Activated CD8-positive, alpha-beta memory T cell treated with anti-CD3 and anti-CD28 coated beads for 48 hours (primary cell): Measurements from ENCODE around the gene AOX1.
"Not testable (repeated sequence)": the region's sequence is repeated elsewhere in the genome, so short reads cannot be mapped to it uniquely, and the experiment has no call there.

Experiments
- DNase-seq, 3 experiments: peaks; one replicate each; pipeline ENCODE4 v3.0.0-alpha.2; 2020; ENCODE audit warnings: low read depth in 2 of 3, low spot score in 2 of 3

AOX1 gene

GRCh38 chr2:200602584-200602983 is 16.8 kb downstream of the AOX1 start:
- no peak for DNase-seq

DNA sequence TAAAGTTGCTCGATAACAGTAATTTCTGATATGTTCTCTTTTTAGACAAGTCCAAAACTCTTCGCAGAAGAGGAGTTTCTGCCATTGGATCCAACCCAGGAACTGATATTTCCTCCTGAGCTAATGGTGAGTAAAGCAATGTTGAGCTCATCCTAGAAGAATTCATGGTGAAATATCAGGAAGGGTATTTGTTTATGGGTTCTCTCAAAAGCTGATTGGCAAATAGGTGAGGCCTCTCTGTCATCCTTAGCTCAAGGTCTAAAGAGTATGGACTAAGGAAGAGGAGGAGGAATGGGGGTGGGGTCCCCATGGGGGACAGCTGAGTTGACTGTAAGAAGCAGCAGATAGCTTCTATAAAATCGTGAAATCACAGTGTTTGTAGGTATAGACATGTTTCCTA is 18.2 kb downstream of the AOX1 start:
- DNase-seq = no peak

GRCh38 chr2:200604571-200605255 is 18.9 kb downstream of the AOX1 start:
- no peak for DNase-seq

DNA sequence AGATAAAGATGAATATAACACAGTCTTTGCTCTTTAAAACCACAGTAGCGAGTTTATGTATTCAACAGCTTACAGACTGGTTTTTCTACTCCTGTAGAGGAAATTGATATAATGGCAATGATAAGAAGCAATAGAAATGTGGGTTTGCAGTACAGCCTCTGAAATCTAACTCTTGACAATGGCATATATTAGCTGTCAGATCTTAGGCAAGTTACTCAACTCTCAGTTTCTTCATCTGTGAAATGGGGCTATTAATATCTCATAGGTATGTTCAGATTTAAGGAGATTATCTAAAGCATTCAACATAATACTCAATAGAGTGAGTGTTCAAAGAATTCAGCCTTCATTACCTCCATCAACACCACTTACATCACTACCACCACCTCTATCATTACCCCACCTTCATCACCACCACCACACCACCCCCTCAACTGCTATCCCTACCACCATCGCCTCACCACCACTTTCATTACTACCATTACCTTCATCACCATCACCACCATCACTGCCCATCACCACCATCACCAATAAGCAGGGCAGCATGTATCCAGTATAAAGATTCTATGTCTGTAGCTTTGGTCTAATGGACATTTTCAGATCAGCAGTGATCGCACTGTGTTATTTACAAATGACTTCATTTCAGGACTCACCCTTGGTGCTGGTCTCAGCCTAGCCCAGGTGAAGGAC is 22.7 kb downstream of the AOX1 start:
- no peak for DNase-seq

DNA sequence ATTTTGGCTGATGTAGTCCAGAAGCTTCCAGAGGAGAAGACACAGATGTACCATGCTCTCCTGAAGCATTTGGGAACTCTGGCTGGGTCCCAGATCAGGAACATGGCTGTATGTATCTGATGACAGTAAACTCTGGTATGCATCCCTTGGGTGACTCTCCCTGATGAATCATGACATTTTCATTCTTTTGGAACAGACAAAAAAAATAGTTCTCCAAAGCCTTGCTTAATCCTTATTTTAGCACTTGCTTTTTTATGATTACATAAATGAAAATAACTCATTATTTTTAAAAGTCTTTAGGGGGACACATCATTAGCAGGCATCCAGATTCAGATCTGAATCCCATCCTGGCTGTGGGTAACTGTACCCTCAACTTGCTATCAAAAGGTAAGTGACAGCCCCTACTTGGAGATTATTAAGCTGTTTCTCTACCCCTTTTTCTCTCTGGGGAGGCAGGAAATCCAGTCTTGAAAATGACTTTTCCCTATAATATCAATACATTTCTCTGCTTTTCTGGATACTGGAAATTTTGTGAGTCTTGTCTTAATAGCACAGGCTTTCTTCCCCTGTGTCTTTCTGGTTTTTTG is 23.3 kb downstream of the AOX1 start:
- DNase-seq = no peak

GRCh38 chr2:200610217-200610616 is 24.4 kb downstream of the AOX1 start:
- not testable (repeated sequence) for DNase-seq

DNA sequence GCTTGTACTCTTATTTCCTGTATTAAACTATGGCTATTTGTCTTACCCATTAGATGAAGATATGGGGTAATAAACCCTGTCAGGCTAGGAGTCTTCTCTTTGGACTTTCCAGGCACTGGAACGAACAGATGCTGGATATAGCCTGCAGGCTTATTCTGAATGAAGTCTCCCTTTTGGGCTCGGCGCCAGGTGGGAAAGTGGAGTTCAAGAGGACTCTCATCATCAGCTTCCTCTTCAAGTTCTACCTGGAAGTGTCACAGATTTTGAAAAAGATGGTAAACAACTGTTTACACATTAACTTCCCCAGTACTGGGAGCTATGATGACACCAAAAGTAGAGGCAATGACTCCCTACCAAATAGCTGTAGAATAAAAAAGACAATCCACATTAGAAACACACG is 27.9 kb downstream of the AOX1 start:
- no peak for DNase-seq

DNA sequence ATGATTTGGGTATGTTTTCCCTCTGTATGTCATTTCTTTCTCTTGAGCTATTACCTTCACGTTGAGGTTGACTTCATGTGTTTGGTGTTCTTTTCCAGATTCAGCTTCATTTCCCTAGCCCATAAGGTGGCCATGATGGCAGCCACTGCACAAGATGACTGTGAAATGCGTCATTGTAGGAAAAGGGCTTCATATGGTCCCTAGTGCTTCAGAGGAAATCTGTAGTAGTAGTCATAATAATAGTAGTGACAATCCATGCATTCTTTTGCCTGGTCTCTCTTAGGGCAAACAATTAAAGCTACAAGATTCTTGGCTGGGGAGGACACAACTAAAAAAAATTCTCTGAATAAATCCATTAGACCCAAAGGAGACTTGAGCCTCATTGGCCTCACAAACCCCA is 28.4 kb downstream of the AOX1 start:
- DNase-seq = no peak

- DNase-seq = no peak
Observed at GRCh38 chr2:200615247-200615646, 29.4 kb downstream of the AOX1 start.

- DNase-seq = no peak
Observed at GRCh38 chr2:200616193-200616592, 30.4 kb downstream of the AOX1 start.

- DNase-seq = no peak
Observed at GRCh38 chr2:200616656-200617055, 30.8 kb downstream of the AOX1 start.

DNA sequence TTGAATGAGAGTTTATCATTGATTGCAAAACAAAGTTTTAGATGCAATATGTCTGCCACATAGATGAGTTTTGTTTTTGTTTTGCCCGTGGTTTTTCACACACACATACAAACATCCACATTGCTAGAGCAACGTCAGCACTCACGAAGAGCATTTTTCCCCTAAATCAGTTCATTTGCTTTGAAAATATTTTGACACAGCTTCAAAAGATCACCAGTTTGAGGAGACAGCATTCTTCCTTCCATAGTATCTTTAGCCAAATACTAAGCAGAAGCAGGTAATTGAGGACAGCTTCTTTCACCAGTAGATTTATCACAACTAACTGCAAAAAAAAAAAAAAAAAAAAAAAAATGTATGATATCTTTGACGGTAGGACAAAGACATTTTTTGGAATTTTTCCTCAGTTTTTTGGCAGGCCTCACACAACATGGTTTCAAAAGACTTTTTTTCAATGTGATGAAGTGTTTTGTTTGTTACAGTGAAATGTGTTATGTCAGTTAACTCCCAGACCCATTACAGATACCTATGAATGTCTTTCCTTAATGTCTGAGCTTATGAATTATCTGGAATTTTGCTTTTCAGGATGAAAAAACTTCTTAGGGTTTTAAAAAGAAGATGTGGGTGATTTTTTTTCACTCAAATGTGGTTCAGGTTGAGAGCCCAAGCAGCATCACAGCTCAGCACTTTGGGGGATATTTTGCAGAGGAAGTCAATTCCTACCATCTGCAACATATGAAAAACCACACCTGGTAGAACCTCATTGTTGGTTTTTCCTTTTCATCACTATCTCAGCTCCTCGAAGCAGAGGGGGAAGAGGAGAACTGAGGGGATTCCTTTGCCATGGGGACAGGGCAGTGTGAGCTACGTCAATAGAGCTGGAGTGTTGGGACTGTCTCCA is 31.6 kb downstream of the AOX1 start:
- DNase-seq = no peak

DNA sequence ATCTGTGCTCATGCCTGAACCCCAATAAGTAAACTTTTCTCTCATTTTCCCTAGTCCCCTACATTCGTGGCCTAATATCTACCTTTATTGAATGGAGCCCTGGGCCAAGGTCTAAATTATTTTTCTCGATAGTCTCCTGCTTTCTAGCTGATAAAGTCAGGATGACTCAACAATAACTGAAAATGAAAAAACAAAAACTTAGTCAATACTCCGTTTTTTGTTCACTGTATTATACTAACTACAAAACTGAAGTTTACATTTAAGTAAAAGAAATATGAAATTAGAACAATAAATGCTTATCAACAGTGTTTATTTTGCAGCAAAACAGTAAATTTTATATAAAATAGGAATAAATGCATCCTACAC is 32.2 kb downstream of the AOX1 start:
- DNase-seq = no peak

GRCh38 chr2:200618590-200619021 is 32.8 kb downstream of the AOX1 start:
- DNase-seq = no peak

- no peak for DNase-seq
Observed at GRCh38 chr2:200619279-200619678, 33.5 kb downstream of the AOX1 start.

DNA sequence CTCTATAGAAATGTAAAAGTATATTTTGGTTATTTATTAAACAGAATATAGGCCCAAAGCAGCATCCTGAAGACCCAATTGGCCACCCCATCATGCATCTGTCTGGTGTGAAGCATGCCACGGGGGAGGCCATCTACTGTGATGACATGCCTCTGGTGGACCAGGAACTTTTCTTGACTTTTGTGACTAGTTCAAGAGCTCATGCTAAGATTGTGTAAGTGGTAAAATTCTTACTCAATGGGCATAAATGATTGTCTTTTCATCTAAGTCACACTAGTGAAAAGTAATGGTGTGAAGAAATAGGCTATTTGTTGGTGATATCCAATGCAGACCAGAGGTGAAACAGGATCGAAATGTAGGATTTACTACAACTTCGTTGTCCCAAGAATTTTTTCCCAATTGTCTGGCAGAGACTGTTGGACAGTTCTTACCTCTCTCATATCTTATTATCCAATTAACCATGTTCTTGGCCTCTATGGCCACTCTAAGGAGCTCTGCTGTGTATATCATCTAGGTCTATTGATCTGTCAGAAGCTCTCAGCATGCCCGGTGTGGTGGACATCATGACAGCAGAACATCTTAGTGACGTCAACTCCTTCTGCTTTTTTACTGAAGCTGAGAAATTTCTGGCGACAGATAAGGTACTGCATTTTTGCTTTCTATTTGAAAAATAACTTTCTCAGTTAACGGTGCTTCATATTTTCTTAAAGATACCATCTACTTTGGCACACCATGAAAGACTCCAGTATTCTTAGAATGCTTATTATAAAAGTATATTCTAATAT is 35.0 kb downstream of the AOX1 start:
- DNase-seq = no peak

- no peak for DNase-seq
Observed at GRCh38 chr2:200622106-200622505, 36.3 kb downstream of the AOX1 start.

DNA sequence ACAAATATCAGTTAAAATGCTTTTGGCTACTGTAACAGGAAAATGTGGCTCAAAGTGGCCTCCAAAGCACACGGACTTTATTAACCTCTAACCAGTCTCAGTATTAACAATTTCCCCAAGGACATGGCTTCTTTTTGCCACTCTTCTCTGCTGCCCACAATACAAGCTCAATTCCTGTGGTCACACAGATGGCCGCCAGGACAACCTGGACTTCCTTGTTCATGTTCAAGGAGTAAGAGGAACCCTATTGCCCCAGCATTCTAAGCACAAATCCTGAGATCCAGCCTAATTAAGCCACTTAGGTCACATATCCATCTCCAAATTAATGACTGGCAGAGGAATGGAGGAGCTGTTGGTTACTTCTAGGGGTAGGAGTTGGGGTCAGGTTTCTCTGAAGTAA is 38.2 kb downstream of the AOX1 start:
- DNase-seq = no peak

DNA sequence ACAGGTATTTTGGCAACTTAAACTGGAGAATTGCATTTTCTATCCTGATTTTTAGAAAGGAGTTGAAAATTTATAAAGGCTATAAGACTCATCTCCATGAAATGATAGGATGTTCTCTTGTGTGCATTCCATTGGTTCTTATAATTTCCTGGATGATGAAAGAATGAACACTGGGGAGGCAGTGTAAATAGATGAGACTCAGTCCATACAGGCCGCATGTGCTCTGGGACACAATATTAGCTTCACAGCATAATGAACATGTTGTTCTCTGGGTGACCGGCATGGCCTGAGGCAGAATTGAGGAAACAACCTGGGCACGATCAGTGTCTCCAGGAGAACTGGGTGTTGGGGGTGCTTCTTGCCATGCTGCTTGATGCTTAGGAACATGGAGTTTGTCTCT is 38.8 kb downstream of the AOX1 start:
- no peak for DNase-seq

GRCh38 chr2:200625282-200625681 is 39.5 kb downstream of the AOX1 start:
- no peak for DNase-seq

DNA sequence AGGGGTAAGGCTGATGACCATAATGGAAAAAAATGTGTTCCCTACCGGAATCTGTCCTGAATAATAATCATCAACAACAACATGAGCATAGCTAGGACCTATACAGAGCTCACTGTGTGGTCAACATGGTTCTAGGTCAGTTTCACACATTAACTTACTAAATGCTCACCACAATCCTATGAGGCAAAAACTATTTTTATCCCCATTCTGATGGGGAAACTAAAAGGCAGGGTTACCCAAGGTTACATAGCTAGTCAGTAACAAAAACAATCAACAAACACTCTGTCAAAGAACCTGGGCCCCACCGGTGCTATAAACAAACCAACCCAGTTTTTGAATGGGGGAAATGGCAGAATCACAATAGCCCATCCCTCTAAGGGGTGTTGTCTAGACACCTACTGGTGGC is 40.1 kb downstream of the AOX1 start:
- DNase-seq = no peak
